H1 (cell line): Measurements from ENCODE around the gene SHQ1.
"Not testable (repeated sequence)": the region's sequence is repeated elsewhere in the genome, so short reads cannot be mapped to it uniquely, and the experiment has no call there.

Source experiments
- ATF2 ChIP-seq: IDR thresholded peaks from 2 replicates; pipeline ENCODE4 v1.6.1; 2012; ENCODE audit warnings: low read length, inconsistent platforms
- CBX5 ChIP-seq: fragments of 300-800, 300-1000 bp; sonication (generic); IDR thresholded peaks from 2 replicates; pipeline ENCODE4 v1.7.1; 2016; ENCODE audit warnings: antibody characterized with exemption, low read length, low read depth
- CTCF ChIP-seq, 3 experiments: IDR thresholded peaks; 1 replicate in 2 of 3; 2 replicates in 1 of 3; pipeline versions ENCODE4 v1.5.1 to v1.6.1; 2011; ENCODE audit warnings: low read length in 3 of 3, mild to moderate bottlenecking in 3 of 3, inconsistent platforms in 2 of 3, low read depth in 1 of 3, moderate library complexity in 1 of 3; ENCODE audit not compliant: insufficient read depth in 1 of 3; ENCODE audit errors: control extremely low read depth in 1 of 3
- EGR1 ChIP-seq: IDR thresholded peaks from 2 replicates; pipeline ENCODE4 v1.6.1; 2011; ENCODE audit warnings: low read depth, low read length, borderline replicate concordance
- EZH2 ChIP-seq: fragments of 200-600 bp; sonication (generic); IDR thresholded peaks from 2 replicates; pipeline ENCODE4 v1.7.1; 2012; ENCODE audit warnings: low read depth, mild to moderate bottlenecking, moderate library complexity, low read length, inconsistent platforms; ENCODE audit not compliant: severe bottlenecking
- HDAC2 ChIP-seq, 2 experiments: fragments of 300-600 bp in 1 of 2; sonication (generic) in 1 of 2; IDR thresholded peaks; 2 replicates each; pipeline ENCODE4 v1.6.1; 2011 to 2012; ENCODE audit warnings: low read depth in 2 of 2, low read length in 2 of 2, mild to moderate bottlenecking in 2 of 2, moderate library complexity in 2 of 2, borderline replicate concordance in 1 of 2, inconsistent platforms in 1 of 2
- RAD21 ChIP-seq, 2 experiments: IDR thresholded peaks in 1 of 2; conservative IDR thresholded peaks in 1 of 2; 2 replicates each; pipeline ENCODE4 v1.6.1; 2011; ENCODE audit warnings: low read depth in 2 of 2, low read length in 2 of 2, improper control_type of control experiment in 1 of 2, inconsistent platforms in 1 of 2, mild to moderate bottlenecking in 1 of 2, moderate library complexity in 1 of 2

DNA sequence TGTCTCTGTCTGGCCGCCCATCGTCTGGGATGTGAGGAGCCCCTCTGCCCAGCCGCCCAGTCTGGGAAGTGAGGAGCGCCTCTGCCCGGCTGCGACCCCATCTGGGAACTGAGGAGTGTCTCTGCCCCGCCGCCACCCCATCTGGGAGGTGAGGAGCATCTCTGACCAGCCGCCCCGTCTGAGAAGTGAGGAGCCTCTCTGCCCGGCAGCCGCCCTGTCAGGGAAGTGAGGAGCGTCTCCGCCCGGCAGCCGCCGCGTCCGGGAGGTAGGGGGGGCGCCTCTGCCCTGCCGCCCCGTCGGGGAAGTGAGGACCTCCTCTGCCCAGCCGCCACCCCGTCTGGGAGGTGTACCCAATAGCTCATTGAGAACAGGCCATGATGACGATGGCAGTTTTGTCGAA, 60.0 kb downstream of the SHQ1 start:
- TF ChIP-seq HDAC2 (IDR thresholded peaks at IDR 0.05; ENCODE audit: borderline replicate concordance in 1 of 2, low read depth in 2 of 2, low read length in 2 of 2); CTCF (IDR thresholded peaks at IDR 0.05; ENCODE audit: control extremely low read depth in 1 of 3, insufficient read depth in 1 of 3, low read depth in 1 of 3, low read length in 3 of 3); EZH2; ATF2; RAD21 (IDR thresholded peaks at IDR 0.05 in 1 of 2, conservative IDR thresholded peaks at IDR 0.05 in 1 of 2; ENCODE audit: low read depth in 2 of 2, low read length in 2 of 2); EGR1; CBX5: not testable (repeated sequence)
